Upper lobe of left lung (tissue), 4 donors: ENCODE data around the gene NAT9.

Experiments used
- POLR2A ChIP-seq, 4 donors: fragments of 450-650 bp; IDR thresholded peaks; one replicate each; pipeline ENCODE4 v1.5.1; 2016 to 2017; ENCODE audit warnings: antibody characterized with exemption in 4 of 4, mild to moderate bottlenecking in 2 of 4
- TF ChIP-seq, protein P1 (sequence below), 6 experiments: fragments of 450-650 bp in 4 of 6; fragments of 200-600 bp in 2 of 6; sonication (generic) in 2 of 6; IDR thresholded peaks; one replicate each; pipeline ENCODE4 v1.5.1; 2016 to 2019; ENCODE audit warnings: antibody characterized with exemption in 6 of 6

DNA sequence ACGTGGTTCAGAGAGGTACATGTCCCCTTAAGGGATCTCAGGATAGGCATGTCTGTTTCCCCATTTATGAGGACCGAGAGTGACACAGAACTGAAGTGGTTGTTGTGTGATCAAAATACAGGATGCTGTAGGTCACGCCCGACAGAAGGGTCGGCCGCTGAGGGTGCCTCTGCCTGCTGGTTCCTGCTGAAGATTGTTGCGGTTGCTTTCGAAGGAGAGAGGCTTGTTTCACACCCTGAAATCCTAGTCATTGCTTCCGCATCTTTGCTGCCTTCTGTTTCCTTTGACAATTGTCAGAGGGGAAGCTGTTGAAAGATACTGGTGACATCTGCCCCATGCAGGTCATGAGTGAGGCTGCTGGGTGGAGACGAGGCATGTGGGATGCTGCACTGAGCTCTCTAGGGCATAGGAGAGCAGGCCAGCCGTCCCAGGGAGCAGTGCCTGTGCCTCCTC, 3.8 kb upstream of the NAT9 start:
- TF ChIP-seq, protein P1, sequence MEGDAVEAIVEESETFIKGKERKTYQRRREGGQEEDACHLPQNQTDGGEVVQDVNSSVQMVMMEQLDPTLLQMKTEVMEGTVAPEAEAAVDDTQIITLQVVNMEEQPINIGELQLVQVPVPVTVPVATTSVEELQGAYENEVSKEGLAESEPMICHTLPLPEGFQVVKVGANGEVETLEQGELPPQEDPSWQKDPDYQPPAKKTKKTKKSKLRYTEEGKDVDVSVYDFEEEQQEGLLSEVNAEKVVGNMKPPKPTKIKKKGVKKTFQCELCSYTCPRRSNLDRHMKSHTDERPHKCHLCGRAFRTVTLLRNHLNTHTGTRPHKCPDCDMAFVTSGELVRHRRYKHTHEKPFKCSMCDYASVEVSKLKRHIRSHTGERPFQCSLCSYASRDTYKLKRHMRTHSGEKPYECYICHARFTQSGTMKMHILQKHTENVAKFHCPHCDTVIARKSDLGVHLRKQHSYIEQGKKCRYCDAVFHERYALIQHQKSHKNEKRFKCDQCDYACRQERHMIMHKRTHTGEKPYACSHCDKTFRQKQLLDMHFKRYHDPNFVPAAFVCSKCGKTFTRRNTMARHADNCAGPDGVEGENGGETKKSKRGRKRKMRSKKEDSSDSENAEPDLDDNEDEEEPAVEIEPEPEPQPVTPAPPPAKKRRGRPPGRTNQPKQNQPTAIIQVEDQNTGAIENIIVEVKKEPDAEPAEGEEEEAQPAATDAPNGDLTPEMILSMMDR (IDR thresholded peaks at IDR 0.05) = no peak
- peak in 1 of 4 donors; percentile 50 for TF ChIP-seq POLR2A (IDR thresholded peaks at IDR 0.05)
